NOMO-1 treated with dmso at 0.1 percent for 144 hours (cell line): Measurements from ENCODE around the gene SAMD13.
"Not testable (repeated sequence)": the region's sequence is repeated elsewhere in the genome, so short reads cannot be mapped to it uniquely, and the experiment has no call there.

ENCODE experiments used
- DNase-seq: peaks from one replicate; lab custom pipeline; 2025; ENCODE audit not compliant: unreplicated experiment; lab: John Stamatoyannopoulos, UW

SAMD13 gene

GRCh38 chr1:84283381-84283780 is 18.1 kb upstream of the SAMD13 start:
- no peak for DNase-seq

GRCh38 chr1:84286071-84286470 is 15.4 kb upstream of the SAMD13 start:
- no peak for DNase-seq

GRCh38 chr1:84287389-84287788 is 14.1 kb upstream of the SAMD13 start:
- DNase-seq = not testable (repeated sequence)

GRCh38 chr1:84289169-84289785 is 12.2 kb upstream of the SAMD13 start:
- no peak for DNase-seq

GRCh38 chr1:84291882-84292655 is 9.4 kb upstream of the SAMD13 start:
- DNase-seq = no peak

- DNase-seq = no peak
Observed at GRCh38 chr1:84293766-84294165, 7.7 kb upstream of the SAMD13 start.

- DNase-seq = no peak
Observed at GRCh38 chr1:84294751-84295150, 6.8 kb upstream of the SAMD13 start.

- no peak for DNase-seq
Observed at GRCh38 chr1:84297546-84298244, 3.8 kb upstream of the SAMD13 start.

GRCh38 chr1:84298328-84298683 is 3.2 kb upstream of the SAMD13 start:
- DNase-seq = no peak

- DNase-seq = peak; percentile 23
Observed at GRCh38 chr1:84298684-84299535, 2.6 kb upstream of the SAMD13 start.

- DNase-seq = no peak
Observed at GRCh38 chr1:84299536-84300170, 1.9 kb upstream of the SAMD13 start.

GRCh38 chr1:84300501-84300900 is 1.0 kb upstream of the SAMD13 start:
- no peak for DNase-seq

- DNase-seq = no peak
Observed at GRCh38 chr1:84301785-84302385, 377 bp downstream of the SAMD13 start.

- DNase-seq = no peak
Observed at GRCh38 chr1:84303314-84303830, 1.9 kb downstream of the SAMD13 start.

GRCh38 chr1:84307398-84307797 is 5.9 kb downstream of the SAMD13 start:
- DNase-seq = no peak

- no peak for DNase-seq
Observed at GRCh38 chr1:84311296-84311695, 9.8 kb downstream of the SAMD13 start.

GRCh38 chr1:84319662-84320061 is 18.2 kb downstream of the SAMD13 start:
- no peak for DNase-seq

GRCh38 chr1:84327830-84328229 is 26.3 kb downstream of the SAMD13 start:
- no peak for DNase-seq

- no peak for DNase-seq
Observed at GRCh38 chr1:84330125-84330984, 28.8 kb downstream of the SAMD13 start.
